Parathyroid adenoma (tissue), 2 donors: ENCODE measurements around the gene CRB1.

Source experiments
- H2AFZ ChIP-seq: fragments of 300-600 bp; sonication (generic); one replicate; pipeline ENCODE4 v1.7.0; 2017; ENCODE audit warnings: antibody characterized with exemption, mild to moderate bottlenecking
- H3K27ac ChIP-seq: fragments of 300-600 bp; sonication (generic); one replicate; pipeline ENCODE4 v1.7.0; 2017
- H3K27me3 ChIP-seq: fragments of 300-600 bp; sonication (generic); one replicate; pipeline ENCODE4 v1.7.0; 2017; ENCODE audit warnings: low read length; ENCODE audit not compliant: control insufficient read depth, insufficient read depth
- H3K36me3 ChIP-seq: fragments of 300-600 bp; sonication (generic); one replicate; pipeline ENCODE4 v1.7.0; 2017; ENCODE audit warnings: low read length; ENCODE audit not compliant: control insufficient read depth, insufficient read depth
- H3K4me1 ChIP-seq: fragments of 300-600 bp; sonication (generic); one replicate; pipeline ENCODE4 v1.7.0; 2017; ENCODE audit warnings: control low read depth
- H3K4me2 ChIP-seq: fragments of 300-600 bp; sonication (generic); one replicate; pipeline ENCODE4 v1.7.0; 2017; ENCODE audit warnings: low read length
- H3K4me3 ChIP-seq: fragments of 300-600 bp; sonication (generic); one replicate; pipeline ENCODE4 v1.7.0; 2017; ENCODE audit warnings: low read depth, low read length
- H3K79me2 ChIP-seq: fragments of 300-600 bp; sonication (generic); one replicate; pipeline ENCODE4 v1.7.0; 2017; ENCODE audit warnings: control low read depth
- H3K9ac ChIP-seq: fragments of 300-600 bp; sonication (generic); one replicate; pipeline ENCODE4 v1.7.0; 2017; ENCODE audit warnings: mild to moderate bottlenecking
- H3K9me3 ChIP-seq: fragments of 300-600 bp; sonication (generic); one replicate; pipeline ENCODE4 v1.7.0; 2017; ENCODE audit warnings: low read length; ENCODE audit not compliant: control insufficient read depth
- CTCF ChIP-seq: fragments of 300-600 bp; sonication (generic); IDR thresholded peaks from one replicate; pipeline ENCODE4 v1.7.0; 2017; ENCODE audit warnings: antibody characterized with exemption, mild to moderate bottlenecking
- donor health status: primary hyperparathyroidism.

Gene CRB1

GRCh38 chr1:197393105-197393504 is 125.1 kb downstream of the CRB1 start:
- no peak for TF ChIP-seq CTCF
- no peak overlapping the region for H3K9ac ChIP-seq
- no peak overlapping the region for H3K27ac ChIP-seq

GRCh38 chr1:197393772-197394171 is 125.7 kb downstream of the CRB1 start:
- no peak overlapping the region for H3K4me3 ChIP-seq
- no peak overlapping the region for H3K27ac ChIP-seq
- H3K36me3 ChIP-seq = no peaks in the 10 kb centered on the region
- H3K79me2 ChIP-seq = no peaks in the 10 kb centered on the region
- H3K4me1 ChIP-seq = no peaks in the 10 kb centered on the region
- H3K9me3 ChIP-seq = no peaks in the 10 kb centered on the region
- no peak overlapping the region for H3K9ac ChIP-seq
- no peaks in the 10 kb centered on the region for H3K27me3 ChIP-seq
- H2AFZ ChIP-seq = no peak overlapping the region
- H3K4me2 ChIP-seq = no peak overlapping the region
- no peak for TF ChIP-seq CTCF

More at GRCh38 chr1:197393105-197393504, 125.1 kb downstream of the CRB1 start:
- Histone ChIP-seq H3K4me3 (no peak overlapping the region), H3K9me3 (no peaks in the 10 kb centered on the region), H3K27me3 (no peaks in the 10 kb centered on the region), H3K4me2 (no peak overlapping the region), H3K4me1 (no peaks in the 10 kb centered on the region), H2AFZ (no peak overlapping the region), H3K79me2 (no peaks in the 10 kb centered on the region), H3K36me3 (no peaks in the 10 kb centered on the region)

GRCh38 chr1:197394831-197395608 is 127.0 kb downstream of the CRB1 start:
- H3K9me3 ChIP-seq = no peaks in the 10 kb centered on the region
- H3K4me2 ChIP-seq = no peak overlapping the region
- no peak overlapping the region for H3K4me3 ChIP-seq
- H3K36me3 ChIP-seq = no peaks in the 10 kb centered on the region
- TF ChIP-seq CTCF = no peak
- H3K27ac ChIP-seq = no peak overlapping the region
- no peaks in the 10 kb centered on the region for H3K4me1 ChIP-seq
- no peak overlapping the region for H2AFZ ChIP-seq
- H3K79me2 ChIP-seq = no peaks in the 10 kb centered on the region
- H3K9ac ChIP-seq = no peak overlapping the region
- no peaks in the 10 kb centered on the region for H3K27me3 ChIP-seq

- H3K9ac ChIP-seq = no peak overlapping the region
- no peak overlapping the region for H3K4me3 ChIP-seq
- H3K9me3 ChIP-seq = no peaks in the 10 kb centered on the region
- no peak overlapping the region for H3K27ac ChIP-seq
- no peak for TF ChIP-seq CTCF
- no peaks in the 10 kb centered on the region for H3K79me2 ChIP-seq
- no peaks in the 10 kb centered on the region for H3K36me3 ChIP-seq
- no peaks in the 10 kb centered on the region for H3K4me1 ChIP-seq
- H3K4me2 ChIP-seq = no peak overlapping the region
- H3K27me3 ChIP-seq = no peaks in the 10 kb centered on the region
- no peak overlapping the region for H2AFZ ChIP-seq
These were observed 129.8 kb downstream of the CRB1 start for GRCh38 chr1:197397895-197398294.
